Stimulated activated CD4-positive, alpha-beta T cell treated with anti-CD3 and anti-CD28 coated beads, Interleukin-1b, Interleukin-23, amount 100 ng/mL, for 24 hours (primary cell): ENCODE measurements around the gene HES4.
"Not testable (repeated sequence)": the region's sequence is repeated elsewhere in the genome, so short reads cannot be mapped to it uniquely, and the experiment has no call there.

Source experiments
- DNase-seq, 4 experiments: peaks; one replicate each; pipeline ENCODE4 v3.0.0-alpha.2; 2020; ENCODE audit warnings: low read depth in 4 of 4, low spot score in 1 of 4

Gene HES4

DNA sequence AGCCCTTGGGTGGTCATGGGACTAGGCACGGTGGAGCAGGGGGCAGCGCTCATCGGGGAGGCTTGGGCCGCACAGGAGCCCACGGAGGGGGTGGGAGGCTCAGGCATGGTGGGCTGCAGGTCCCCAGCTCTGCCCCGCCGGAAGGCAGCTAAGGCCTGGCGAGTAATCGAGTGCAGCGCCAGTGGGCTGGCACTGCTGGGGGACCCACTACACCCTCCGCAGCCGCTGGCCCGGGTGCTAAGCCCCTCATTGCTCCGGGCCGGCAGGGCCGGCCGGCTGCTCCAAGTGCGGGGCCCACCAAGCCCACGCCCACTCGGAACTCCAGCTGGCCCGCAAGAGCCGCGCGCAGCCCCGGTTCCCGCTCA lies 18.4 kb upstream of the HES4 start:
- DNase-seq, result not testable (repeated sequence)

DNA sequence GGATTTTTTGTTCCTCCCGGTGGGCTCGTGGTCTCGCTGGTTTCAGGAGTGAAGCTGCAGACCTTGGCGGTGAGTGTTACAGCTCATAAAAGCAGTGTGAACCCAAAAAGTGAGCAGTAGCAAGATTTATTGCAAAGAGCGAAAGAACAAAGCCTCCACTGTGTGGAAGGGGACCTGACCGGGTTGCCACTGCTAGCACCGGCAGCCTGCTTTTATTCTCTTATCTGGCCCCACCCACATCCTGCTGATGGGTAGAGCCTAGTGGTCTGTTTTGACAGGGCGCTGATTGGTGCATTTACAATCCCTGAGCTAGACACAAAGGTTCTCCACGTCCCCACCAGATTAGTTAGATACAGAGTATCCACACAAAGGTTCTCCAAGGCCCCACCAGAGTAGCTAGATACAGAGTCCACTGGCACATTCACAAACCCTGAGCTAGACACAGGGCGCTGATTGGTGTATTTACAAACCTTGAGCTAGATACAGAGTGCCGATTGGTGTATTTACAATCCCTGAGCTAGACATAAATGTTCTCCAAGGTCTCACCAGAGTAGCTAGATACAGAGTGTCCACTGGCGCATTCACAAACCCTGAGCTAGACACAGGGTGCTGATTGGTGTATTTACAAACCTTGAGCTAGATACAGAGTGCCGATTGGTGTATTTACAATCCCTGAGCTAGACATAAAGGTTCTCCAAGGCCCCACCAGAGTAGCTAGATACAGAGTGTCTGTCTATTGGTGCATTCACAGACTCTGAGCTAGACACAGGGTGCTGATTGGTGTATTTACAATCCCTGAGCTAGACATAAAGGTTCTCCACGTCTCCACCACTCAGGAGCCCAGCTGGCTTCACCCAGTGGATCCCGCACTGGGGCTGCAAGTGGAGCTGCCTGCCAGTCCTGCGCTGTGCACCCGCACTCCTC lies 17.8 kb upstream of the HES4 start:
- not testable (repeated sequence) for DNase-seq

DNA sequence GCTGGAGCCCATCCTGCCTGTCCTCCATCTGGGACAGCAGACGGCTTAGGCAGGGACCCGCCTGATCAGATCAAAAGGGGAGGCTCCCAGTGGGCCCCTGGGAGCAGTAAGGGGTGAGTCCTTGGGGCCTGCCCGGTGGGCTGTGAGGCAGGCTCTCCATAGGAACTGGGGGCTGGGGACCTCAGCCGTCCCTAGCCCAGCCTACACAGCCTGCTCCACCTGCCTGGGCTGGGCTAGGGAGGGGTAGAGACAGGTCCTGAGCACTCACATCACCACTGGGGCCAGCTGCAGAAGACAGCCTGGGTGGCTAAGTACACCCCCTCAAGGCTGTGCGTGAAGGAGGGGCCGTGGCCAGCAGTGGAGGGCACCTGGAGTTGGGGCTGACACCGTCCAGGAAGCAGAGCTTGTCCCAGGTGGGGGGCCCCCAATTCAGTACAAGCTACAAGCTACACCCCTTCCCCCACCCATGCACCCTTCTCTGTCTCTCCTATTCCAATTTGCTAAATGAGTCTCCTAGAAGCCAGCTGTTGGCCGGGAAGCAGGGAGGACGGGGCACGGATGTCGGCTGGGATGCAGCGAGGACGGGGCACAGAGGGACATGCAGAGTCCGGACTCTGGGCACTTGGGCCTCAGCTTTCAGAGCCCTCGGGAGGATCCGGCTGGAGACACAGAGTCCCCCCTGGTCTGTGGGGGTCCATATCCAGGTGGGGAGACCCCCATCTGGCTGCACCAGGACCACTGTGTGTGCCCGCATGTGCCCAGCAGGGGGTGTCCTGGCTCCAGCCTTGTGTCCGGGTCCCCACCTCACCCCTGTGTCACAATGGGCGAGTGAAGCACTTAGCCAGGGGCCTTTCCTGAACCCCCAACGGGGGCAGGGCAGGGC lies 15.1 kb upstream of the HES4 start:
- no peak for DNase-seq

- DNase-seq, result no peak
Measured at GRCh38 chr1:1013922-1014648, 14.2 kb upstream of the HES4 start.

- DNase-seq, result peak; percentile 57 to 75 (median 66)
Measured at GRCh38 chr1:1013105-1013921, 13.4 kb upstream of the HES4 start, which contains the start of gene ISG15. TSS of gene ISG15 (plus strand) at chr1:1013497. CDS start at chr1:1013574, 77 bp downstream.

- DNase-seq, result not testable (repeated sequence)
Measured at GRCh38 chr1:1012736-1013104, 12.8 kb upstream of the HES4 start.

- no peak for DNase-seq
Measured at GRCh38 chr1:1011396-1011949, 11.6 kb upstream of the HES4 start.

GRCh38 chr1:1010131-1010530 lies 10.2 kb upstream of the HES4 start:
- DNase-seq, result not testable (repeated sequence)

DNA sequence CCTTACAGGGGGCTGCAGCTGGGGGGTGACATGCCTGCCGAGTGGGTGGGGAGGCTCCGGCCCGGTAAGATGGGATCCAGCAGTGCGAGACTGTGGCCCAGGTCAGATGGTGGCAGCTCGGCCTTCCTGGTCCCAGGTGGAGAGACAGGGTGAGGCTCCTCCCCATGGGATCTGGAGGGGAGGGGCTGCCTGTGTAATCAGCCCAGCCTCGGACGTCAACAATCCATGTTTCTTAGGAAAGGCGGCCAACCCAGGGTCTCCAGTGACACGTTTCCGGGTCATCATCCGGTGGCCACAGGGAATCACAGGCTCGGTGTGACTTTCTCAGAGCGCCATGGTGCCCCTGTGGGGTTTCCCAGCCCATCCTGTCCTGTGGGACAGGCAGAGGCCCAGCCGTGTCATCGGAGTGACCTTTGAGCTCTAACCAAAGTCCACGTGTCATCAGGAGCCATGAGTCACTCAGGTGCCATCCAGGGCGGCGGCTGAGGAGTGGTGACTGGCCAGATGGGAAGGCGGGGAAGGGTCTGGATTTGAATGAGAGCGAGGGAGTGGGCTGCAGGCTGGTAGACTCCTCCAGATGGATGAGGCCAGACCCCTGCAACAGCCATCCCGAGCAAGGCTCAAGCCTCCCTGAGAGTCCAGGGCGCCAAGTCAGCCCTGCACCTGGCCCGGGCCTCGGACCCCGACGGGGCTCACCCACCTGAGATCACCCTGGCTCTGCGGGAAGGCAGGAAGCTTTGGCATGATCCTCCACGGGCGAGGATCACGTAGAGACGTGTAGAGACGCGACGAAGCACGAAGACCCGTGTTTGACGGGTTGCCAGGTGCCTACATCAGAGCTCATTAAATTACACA lies 6.6 kb upstream of the HES4 start:
- DNase-seq, result no peak

DNA sequence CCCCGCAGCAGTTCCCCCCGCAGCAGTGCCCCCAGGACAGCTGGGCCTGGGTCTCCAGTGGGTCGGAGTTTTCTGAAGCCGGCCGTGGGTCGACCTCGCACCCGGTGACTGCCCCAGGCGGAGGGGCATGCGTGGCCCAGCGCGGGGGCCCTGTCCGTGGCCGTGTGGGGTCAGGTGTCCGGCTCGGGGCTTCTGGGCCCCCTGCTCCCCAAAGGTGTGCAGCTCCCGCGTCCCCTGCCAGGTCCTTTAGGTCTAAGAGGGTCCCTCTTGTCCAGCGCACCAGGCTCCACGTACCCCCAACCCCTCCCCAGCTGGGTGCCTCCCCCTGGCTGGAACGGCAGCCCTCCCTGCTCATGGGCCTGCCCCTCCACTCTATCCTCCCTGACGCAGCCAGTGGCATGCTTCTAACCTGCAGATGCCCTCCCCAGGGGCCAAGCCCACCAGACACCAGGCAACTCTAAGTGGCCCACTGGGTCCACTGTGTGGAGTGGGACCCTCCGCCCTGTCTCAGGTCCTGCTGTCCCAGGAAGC lies 5.9 kb upstream of the HES4 start:
- DNase-seq, result no peak

DNA sequence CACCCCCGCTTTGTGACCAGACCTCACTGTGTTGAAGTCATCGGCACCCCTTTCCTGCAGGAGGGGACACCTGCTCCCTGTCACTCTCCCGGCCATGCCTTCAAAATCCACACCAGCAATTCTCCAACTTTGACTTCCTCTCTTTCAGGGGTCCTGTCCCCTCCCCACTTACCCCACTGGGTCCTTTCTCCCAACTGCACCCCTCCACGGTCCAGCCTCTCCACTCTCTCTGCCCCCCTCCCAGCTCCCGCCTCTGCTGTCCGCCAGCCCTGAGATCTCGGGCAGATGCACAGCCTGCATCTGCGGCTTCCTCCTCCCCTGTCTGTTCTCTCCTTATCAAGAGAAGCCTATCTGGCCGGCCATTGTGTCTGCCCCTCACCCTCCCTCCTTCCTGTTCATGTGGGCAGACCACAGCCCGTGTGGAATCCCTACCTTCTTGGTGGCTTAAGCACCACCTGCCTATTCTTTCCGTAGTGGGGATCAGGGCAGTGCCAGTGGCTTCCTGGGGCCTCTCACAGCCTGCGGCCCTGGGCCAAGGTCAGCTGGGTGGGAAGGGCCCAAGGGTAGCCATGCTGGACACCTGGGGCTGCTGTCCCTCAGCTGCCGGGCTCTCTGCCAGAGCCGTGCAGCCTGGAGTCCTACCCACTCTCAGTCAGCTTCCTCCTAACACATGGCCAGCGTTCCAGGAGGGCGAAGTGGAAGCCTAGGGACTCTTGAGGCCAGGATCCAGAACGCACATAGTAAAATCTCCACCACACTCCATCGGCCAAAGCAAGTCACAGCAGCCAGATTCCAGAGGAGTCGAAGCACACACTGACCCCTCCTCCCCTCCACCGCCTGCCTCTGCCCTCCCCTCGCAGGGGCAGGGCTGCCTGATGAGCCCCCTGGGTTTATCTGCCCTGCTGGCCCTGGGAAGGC lies 5.1 kb upstream of the HES4 start:
- DNase-seq, result no peak

GRCh38 chr1:1004420-1004779 lies 4.5 kb upstream of the HES4 start:
- no peak for DNase-seq

GRCh38 chr1:1003618-1004419 lies 3.9 kb upstream of the HES4 start:
- no peak for DNase-seq

DNA sequence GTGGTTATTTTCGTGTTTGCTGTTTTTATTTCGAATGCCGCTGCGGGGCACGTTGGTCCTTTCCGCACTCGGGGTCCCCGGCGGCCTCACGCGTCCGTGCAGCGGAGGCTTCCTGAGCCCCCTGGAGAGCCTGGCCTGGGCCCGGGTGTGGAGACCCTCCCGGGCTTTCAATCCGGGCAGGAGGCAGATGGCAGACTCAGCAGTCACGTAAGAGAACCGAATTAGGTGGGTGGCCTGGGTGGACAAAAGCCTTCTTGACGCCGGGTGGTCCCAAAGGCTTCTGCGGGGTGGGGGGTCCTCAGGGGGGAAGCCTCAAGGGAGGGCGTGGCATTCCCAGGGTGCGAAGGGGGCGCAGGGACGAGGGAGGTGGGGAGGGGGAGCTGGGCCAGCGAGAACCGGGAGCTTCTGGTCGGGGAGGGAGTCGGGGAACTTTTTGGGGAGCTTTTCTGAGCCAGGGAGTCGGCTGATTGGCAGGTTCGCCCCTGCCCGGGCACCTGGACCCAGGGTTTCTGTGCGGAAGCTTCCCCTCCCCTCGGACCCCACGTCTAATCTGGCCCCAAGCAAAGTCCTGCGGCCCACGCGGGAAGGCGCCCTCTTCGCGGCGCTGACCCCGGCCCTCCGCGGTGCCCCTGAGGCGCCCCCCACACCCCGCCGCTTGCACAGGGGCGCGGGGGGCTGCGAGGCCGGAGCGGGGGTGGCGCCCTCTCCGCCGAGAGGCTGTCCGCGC lies 1.3 kb upstream of the HES4 start:
- no peak for DNase-seq

DNA sequence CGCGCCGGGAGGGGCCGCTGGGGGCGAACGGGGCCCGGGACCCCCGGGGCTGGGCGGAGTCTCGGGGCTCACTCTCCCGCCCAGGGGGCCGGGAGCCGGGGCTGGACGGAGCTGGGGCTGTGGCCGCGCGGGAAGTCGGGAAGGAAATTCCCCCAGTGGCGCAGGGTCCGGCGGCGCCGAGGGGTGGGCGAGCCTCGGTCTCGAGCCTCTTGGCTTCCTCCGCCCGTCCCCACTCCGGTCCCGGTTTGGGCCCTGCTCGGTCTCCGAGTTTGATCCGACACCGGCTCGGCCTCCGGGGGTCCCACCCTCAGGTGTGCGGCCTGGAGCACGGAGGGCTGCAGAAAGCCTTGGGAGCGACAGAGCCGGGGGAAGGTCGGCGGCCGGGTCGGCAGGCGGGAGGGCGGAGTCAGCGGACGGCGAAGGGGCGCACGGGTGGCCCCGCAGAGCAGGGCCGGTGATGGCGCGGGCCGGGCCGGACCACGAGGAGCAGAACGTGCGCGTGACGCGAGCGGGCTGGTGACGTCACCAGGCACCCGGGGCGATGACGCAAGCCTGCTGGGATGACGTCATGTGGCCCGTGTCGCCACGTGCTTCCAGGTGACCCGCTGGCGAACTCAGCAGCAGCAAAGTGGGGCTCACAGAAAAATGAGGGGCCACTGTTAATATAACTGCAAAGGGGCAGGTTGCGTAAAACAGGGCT lies 610 bp upstream of the HES4 start:
- peak in 3 of 4 experiments; percentile 46 to 57 (median 51) for DNase-seq
